HG03095 (cell line): ENCODE measurements around the gene TUBA8.
"Not testable (repeated sequence)": the region's sequence is repeated elsewhere in the genome, so short reads cannot be mapped to it uniquely, and the experiment has no call there.

Source experiments
- ATAC-seq: cut with Tn5 transposase; IDR thresholded peaks from one replicate; pipeline ENCODE4 v1.9.1; 2021; ENCODE audit warnings: moderate library complexity; ENCODE audit not compliant: unreplicated experiment

TUBA8 gene

GRCh38 chr22:18110194-18110953 lies at the start of gene TUBA8:
TUBA8 (plus strand) TSS chr22:18110809; CDS start chr22:18110866, 57 bp downstream.
- ATAC-seq: no peak

GRCh38 chr22:18062421-18062820 lies 48.2 kb upstream of the TUBA8 start:
- no peak for ATAC-seq

DNA sequence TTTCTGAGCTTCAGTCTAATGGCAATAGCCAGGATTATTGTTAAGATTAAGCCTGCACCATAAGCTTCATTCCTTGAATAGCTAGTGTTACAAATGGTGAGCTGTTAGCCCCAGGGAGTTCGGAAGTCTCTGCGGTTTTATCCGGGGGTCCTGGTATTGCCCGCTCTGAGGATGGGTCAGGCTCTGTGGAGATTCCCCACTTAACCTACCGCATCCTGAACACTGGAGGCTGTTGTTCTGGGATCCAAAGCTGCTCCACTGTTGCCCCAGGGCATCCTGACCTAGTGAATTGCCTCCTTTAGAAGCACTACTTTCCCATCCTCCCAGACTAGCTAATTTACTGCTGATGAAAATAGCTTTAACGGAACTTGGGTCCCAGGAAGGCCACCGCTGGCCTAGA lies 47.3 kb upstream of the TUBA8 start:
- no peak for ATAC-seq

DNA sequence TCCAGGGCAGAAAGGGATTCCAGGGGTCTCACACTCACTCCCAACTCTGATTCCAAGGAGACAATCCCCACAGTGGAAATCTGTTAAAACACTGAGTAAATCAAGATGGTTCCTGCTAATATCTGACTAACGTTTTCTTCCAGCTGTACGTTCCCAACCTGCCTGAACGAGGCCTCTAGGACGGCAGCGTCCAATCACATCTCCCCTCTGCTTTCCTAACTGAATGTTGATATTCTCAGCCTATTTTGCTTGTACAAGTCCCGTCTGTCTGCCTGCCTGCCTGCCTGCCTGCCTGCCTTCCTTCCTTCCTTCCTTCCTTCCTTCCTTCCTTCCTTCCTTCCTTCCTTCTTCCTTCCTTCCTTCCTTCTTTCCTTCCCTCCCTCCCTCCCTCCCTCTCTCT lies 46.9 kb upstream of the TUBA8 start:
- not testable (repeated sequence) for ATAC-seq

DNA sequence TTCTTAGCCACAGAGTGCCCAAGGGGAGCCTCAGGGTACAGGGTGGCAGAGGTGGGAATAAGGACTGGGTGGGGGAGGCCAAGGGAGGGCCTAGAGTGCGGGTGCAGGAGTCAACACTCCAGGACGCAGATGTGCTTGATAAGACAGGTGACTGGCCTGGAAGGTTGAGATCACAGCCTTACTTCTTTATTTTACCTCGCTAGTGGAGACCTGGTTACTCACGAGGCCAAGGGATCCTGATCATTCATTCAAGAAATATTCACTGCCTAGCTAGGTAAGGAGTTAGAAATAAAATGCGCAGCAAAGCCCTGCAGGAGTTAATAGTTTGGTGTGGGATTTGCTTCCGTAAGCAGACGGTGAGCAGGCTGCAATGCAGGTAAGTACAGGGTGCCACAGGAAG lies 46.0 kb upstream of the TUBA8 start:
- no peak for ATAC-seq

DNA sequence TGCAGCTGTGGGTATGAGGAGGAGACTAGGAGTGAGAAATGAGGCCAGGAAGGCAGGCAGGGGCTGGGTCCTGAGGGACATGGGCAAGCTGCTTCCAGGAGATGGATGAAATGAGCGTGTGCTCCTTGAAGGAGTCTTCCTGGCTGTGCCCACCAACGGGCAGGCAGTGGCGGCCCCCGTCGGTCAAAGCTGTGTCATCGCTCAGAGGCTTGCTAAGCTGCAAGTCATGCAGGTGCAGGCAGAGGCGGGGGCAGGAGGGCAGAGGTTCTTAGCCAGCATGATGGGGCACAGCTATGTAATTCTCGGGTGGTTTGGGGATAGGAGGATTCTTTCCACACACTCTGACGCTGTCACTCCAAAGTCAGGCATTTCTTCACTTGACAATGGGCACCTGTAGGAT lies 45.4 kb upstream of the TUBA8 start:
- no peak for ATAC-seq

- no peak for ATAC-seq
Measured at GRCh38 chr22:18066181-18066859, 44.3 kb upstream of the TUBA8 start.

- no peak for ATAC-seq
Measured at GRCh38 chr22:18067121-18067520, 43.5 kb upstream of the TUBA8 start.

DNA sequence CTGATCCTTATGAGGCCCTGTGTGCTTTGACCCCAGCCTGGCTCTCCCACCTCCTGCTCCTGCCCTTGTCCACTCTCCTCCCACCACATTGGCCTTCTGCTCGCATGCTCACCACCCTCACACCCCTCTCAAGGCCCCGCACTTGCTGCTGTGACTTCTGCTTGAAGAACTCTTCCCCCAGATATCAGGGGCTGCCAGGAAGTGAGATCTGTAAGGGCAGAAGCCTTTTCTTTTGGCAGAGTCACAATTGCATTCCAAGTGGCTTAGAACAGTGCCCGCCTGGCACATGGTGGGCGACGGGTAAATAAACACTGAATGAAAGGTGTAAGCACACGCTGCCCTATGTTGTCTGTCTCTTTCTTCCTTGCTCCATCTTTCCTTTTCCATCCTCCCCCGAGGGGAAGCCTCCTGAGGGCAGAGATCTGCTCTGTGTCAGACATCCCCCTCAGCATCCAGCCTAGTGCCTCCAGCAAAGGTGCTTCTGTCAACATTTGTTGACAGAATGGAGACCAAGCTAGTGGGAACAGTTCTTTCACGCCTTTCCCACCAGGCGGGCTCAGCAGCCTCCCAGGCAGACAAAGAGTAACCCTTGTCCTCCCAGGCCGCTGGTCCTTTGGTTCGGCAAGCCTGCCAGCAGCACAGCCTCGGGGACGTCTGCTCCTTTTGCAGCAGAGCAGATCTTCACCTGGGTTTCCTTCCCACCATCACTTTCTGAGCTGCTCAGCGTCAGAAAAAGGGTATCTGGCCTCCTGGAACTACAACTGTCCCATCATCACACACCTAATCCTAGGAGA lies 42.9 kb upstream of the TUBA8 start:
- ATAC-seq: no peak

GRCh38 chr22:18068381-18068988 lies 42.1 kb upstream of the TUBA8 start:
- no peak for ATAC-seq

DNA sequence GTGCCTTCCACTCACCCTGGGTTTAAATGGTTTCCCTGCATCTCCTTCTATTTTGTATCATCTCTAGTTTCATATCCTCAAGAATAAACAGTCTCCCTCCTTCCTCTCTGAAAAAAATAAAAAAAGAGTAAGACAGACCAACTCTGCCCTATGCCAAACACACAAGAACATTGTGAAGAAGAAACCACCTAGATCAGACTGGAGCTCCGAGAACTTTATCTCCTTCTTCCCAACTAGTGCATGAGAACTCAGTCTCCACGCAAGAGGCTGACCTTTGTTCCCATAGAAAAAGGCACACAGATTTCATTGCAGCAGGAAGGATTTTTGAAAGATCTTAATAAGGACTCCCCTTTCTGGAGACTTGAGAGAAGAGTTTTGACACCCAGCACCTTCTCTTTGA lies 41.6 kb upstream of the TUBA8 start:
- ATAC-seq: no peak

DNA sequence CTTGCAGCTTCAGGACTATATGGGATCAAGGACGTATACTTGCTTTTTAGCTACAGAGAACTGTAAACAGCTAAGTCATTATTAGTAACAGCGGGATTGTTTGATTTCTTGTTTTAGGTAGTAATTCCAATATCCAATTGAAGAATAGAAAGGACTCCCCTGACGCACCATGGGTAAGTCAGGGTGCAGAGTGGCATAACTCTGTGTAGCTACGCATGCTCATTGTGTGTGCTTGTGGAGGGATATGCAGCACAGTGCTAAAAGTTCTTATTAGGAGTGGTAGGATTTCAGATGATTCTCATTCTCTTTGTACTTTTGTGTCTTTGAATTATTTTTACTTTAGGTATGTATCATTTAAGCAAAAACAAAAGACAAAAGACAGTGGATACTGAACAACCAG lies 40.6 kb upstream of the TUBA8 start:
- no peak for ATAC-seq

DNA sequence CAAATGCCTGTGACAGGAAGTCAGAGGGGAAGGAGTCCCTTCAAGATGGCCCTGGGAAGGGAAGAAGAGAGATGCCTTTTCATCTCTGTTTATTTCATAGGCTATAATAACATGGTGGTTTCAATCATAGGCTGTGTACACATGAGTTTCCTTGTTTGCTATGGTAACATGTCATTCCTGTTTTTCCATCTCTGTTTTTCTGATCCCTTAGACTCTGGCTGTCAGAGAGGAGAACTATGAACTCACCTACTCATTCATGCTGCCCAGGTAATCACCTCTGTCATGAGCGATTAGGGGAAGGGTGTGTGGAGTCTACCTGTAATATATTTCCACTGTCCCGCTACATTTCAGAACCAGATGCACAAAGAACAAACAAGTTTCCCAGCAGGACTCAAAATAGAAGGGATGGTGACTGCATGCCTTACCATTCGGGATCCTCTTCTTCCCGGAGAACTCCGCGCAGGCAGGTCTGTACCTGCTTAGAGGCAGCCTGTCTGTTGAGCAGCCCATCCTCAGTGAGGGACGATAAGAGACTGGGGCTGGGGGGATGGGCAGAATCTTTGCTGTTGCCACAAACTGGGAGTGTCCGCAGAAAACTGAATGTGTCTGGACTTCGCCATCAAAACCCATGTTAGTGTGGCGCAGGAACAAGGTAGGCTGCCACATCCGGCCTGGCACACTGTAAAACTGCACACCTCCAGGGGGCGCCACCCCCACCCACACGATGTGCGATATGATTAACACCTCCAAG lies 39.9 kb upstream of the TUBA8 start:
- ATAC-seq: no peak

DNA sequence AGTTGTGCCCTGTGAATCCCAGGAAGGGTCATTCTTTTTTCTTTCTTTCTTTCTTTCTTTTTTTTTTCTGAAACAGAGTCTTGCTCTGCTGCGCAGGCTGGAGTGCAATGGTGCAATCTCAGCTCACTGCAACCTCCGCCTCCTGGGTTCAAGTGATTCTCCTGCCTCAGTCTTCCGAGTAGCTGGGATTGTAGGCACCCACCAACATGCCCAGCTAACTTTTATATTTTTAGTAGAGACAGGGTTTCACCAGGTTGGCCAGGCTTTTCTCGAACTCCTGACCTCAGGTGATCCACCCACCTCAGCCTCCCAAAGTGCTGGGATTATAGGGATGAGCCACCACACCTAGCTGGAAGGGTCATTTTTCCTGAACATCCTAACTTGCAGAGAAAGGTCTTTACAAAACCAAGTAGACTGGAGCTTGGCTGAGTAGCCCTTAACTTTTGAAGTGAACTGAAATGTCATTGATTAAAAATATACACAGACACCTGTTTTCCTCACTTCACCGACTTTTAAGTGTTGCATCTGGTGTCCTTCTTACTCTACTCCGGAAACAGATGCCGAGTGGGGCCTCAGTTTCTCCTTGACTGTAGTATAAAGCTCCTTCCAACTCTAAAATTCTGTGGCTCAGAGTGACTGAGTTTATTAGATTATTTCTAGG lies 39.2 kb upstream of the TUBA8 start:
- ATAC-seq: not testable (repeated sequence)

DNA sequence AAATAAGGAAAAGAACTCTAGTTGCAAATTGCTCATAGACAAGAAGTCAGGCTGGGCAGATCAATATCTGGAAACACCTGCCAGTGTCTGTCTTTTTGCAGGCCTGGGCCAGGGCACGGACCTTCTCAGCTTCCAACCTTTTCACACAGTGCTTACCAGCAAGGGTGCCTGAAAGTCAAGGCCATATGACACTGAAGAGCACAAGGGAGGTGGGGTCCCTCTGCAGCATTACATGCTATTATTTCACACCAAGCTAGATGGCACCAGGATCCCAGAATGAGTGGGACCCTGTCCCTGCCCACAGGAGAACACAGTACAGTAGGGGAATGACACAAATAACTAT lies 38.7 kb upstream of the TUBA8 start:
- ATAC-seq: no peak

GRCh38 chr22:18073467-18073866 lies 37.1 kb upstream of the TUBA8 start:
- ATAC-seq: no peak

DNA sequence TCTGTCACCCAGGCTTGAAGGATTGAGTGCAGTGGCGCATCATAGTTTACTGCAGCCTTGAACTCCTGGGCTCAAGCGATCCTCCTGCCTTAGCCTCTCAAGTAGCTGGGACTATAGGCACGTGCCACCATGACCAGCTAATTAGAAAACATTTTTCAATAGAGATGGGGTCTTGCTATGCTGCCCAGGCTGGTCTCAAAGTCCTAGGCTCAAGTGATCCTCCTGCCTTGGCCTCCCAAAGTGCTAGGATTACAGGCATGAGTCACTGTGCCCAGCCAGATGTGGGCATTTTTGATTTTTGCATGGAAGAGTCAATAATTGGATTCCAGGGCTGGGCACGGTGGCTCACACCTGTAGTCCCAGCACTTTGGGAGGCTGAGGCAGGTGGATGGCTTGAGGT lies 36.7 kb upstream of the TUBA8 start:
- ATAC-seq: not testable (repeated sequence)

- no peak for ATAC-seq
Measured at GRCh38 chr22:18075101-18075719, 35.4 kb upstream of the TUBA8 start.

GRCh38 chr22:18075720-18076497 lies 34.7 kb upstream of the TUBA8 start:
- ATAC-seq: no peak
